NCI-H345 (cell line): ENCODE data around the gene PRPF6.
"Not testable (repeated sequence)": the region's sequence is repeated elsewhere in the genome, so short reads cannot be mapped to it uniquely, and the experiment has no call there.

Experiments
- DNase-seq: peaks from one replicate; lab custom pipeline; 2025; lab: John Stamatoyannopoulos, UW

The PRPF6 gene

GRCh38 chr20:64012385-64013154, 31.6 kb downstream of the PRPF6 start:
- DNase-seq = not testable (repeated sequence)

DNA sequence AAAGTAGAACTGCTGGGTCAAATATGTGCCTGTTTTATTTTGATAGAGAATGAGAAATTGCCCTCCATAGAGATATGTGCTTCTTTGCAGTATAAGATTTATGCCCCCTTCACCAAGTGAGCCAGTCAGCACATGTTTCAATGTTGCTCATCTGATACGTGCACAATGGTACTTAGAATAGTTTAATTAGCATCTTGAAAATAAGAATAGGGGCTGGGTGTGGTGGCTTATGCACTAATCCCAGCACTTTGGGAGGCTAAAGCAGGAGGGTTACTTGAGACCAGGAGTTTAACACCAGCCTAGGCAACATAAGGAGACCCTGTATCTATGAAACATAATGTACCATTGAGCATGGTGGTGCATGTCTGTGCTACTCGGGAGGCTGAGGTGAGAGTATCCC, 34.7 kb downstream of the PRPF6 start:
- no peak for DNase-seq

GRCh38 chr20:64021124-64021975, 40.4 kb downstream of the PRPF6 start:
- no peak for DNase-seq

- DNase-seq = no peak
These were observed 41.9 kb downstream of the PRPF6 start for GRCh38 chr20:64022671-64023360.

DNA sequence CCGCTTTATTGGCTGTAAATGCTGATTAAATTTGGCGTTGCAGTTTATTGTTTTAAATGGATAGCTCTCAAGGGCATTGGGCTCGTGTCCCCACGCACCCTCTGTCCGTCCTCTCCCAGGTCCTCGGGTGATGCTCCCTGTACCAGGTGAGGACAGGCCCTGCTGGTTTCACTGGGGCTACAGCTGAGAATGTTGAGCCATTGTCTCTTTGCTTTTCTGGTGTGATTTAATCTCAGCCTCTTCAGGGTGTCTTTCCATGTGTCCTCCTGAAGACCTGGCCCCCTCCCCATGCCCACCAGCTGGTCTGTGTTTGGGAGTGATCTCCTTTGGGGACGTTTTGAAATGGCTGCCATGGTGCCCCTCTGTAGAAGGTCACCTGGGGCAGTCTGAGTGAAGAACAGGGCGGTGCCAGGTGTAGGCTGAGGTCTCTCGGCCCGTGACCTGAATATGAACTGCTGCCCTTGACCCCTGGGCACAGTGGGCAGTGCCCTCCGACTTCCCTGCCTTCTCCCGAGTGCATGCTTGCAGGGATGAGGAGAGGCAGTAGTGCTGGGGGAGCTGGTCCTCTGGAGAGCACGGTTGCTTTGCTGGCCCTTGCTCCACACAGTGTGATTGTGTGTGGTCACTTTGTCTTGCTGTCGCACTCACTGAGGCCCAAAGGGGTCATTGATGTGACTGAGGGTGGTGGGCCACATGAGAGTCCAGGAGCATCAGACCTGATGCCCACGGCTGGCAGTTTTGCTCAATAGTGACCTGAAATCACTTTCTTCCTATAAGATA, 42.6 kb downstream of the PRPF6 start:
- no peak for DNase-seq

GRCh38 chr20:64024141-64024990, 43.4 kb downstream of the PRPF6 start:
- no peak for DNase-seq

DNA sequence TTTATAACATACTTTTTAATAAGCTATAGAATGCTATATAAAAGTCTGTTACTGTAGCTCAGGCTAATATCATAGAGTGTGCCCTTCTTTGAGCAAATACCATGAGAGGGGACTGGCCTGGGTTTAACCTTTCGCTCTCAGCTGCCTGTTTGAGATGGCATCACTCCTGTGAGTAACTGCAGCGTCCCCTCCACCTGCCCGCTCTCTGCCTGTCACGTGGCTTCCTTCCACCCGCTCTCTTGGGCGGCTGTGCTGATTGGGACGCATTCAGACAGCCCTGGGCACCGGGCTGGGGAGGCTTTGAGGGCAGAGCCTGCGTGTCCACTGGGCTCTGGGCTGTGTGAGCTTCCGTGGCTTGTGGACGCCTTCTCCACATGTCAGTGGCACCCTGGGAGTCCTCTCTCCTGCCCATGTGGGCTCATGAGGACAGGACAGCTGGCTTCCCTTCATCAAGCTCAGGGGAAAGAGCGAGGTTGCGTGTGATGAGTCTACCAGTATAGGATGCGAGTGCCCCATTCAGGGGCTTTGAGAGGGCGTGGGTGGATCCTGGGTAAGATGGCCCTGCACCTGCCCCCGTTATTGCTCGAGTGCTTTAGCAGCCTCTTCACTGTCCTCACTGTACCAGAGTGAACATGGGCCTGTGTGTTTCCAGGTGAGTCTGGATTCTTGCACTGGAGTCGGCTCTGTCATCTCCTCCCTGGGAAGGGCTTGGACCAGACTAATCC, 44.3 kb downstream of the PRPF6 start:
- no peak for DNase-seq

DNA sequence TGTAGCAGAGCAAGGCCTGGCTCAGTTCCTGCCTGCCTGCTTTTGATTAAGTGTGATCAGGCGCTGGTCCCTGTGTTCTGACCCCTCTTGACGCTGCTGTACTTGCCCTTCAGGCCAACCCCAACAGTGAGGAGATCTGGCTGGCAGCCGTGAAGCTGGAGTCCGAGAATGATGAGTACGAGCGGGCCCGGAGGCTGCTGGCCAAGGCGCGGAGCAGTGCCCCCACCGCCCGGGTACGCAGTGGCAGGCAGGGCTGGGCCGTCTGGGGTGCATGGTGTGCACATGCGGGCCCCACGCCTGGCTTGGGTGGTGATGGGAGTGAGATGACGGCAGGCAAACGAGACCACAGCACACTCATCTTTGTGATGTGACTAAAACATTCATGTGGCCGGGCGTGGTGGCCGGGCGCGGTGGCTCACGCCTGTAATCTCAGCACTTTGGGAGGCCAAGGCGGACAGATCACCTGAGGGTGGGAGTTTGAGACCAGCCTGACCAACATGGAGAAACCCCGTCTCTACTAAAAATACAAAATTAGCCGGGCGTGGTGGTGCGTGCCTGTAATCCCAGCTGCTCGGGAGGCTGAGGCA, 45.0 kb downstream of the PRPF6 start:
- DNase-seq = no peak

- no peak for DNase-seq
These were observed 47.2 kb downstream of the PRPF6 start for GRCh38 chr20:64027981-64028685.

- DNase-seq = no peak
These were observed 48.6 kb downstream of the PRPF6 start for GRCh38 chr20:64029293-64030117.

- DNase-seq = no peak
These were observed 49.6 kb downstream of the PRPF6 start for GRCh38 chr20:64030371-64031134.

- no peak for DNase-seq
These were observed 50.9 kb downstream of the PRPF6 start for GRCh38 chr20:64031822-64032314.

- DNase-seq = no peak
These were observed 52.0 kb downstream of the PRPF6 start for GRCh38 chr20:64032706-64033624.

DNA sequence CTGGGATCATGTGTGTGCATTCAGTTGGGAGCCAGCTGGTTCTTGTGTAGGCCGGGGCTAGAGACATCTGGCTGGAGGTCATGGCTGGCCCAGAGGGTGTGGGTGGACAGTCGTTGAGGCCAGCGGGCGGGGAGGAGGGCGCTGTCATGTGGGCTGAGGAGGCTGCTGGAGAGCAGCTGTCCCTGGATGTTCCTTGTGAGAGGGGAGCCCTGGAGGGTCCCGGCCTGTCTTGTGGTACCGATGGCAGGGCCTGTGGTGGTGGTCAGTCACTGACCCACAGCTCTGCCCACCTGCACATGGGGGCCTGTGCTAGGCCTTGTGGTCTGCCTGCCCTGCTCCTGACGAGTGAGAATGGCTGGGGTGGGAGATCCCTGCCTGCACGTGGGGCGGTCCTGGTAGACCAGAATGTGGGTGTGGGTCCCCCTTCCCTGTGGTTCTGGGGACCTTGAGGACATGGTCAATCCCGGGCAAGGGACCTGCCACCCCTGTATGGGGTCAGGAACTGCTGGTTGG, 53.1 kb downstream of the PRPF6 start:
- DNase-seq = no peak

DNA sequence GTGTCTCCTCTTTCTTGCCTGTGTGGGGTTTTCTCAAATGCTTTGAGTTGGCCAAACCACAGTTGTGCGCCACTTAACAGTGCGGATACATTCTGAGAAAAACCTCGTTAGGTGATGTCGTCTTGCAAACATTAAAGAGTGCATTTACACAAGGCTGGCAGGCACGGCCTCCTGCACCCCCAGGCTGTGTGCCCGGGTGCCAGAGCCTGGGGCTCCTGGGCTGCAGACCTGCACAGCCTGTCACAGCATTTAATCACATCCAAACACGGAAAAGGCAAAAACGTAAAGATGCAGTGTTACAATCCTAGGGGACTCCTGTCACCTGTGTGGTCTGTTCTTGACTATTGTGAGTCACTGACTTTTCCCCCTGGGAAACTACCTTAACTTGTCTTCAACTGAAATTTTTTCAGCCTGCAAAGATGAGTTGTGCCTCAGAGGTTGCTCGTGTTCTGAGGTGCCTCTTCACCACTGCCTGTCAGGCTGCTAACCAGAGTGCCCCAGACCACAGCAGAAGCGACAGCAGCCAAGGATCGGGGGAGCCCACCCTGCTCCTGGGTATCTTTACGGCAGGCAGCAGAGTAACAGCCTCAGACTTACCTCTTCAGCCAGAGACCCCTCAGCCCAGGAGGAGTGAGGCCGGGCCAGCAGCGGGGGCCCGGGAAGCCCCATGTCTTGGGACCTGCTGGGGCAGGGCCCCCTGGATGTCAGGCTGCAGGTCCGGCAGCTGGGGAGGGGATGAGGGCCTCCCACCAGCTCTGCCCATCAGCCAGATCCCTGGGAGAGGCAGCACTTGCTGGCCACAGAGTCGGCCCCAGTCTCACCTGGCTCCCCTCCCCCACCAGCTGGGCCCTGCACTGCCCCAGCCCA, 54.4 kb downstream of the PRPF6 start:
- no peak for DNase-seq
